ENCODE measurements around the gene SELE. TPM values are rescaled to one million over a fixed set of nuclear protein-coding genes. Genes with fewer than 3 reads are reported as not detected.

SELE gene
- total RNA-seq, 1 experiment from 2014 or later = not detected

DNA sequence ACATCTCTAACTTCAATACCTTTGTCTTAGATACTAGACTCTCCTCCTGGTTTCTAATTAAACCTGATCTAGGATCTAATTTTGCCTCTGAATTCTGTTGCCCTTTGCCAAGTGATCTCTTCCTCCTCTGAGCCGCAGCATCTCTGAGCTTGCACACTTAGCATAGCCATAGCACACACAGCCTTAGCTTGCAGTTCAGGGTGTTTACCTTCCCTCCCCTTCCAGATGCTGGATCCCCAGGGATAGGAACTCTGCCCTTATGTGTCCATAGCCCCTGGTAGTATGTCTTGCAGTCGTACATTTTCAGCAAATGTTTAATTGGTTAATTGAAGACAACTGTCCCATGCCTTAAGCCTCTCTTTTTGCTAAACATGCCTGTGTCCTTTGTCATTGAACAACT lies 52.7 kb downstream of the SELE start:
- peaks cover 24% of the 10 kb centered on the region for H3K4me1 Mint-ChIP-seq
- CTCF ChIA-PET = interaction anchor here (2.1 kb wide), 1 partner anchor 31 kb away, joined by 11 read pairs; no protein-coding TSS in a partner anchor
- H3K9me3 Mint-ChIP-seq = no peaks in the 10 kb centered on the region

DNA sequence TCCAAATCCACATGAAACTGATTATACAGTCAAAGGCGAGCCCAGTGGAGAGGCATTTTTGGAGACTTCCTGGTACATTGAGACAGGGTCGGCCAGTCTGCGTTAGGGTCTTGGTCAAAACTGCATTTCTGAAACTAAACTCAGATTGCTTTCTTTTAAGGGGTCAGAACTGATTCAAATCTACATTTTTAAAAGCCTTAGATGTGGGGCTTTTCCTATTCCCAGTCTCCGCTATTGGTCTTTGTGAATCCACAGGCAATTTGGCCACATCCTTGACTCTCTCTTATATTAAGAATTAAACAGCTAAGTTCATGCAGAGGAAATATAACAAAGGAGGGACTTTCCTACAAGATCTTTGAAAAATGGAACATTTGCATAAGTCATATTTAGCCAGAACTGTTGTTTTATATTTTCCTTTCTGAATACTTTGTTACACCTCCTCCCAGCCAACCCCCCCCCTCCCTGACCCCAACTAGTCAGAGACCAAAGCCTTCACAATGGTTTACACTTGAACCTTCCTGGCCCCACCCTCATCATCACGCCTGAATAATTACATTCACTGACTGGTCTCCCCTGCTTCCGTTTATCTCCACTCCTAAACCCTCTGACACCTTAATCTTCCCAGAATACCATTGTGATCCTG lies 53.4 kb downstream of the SELE start:
- peaks cover 25% of the 10 kb centered on the region for H3K27me3 Mint-ChIP-seq (ENCODE audit: low read depth)
- H3K36me3 Mint-ChIP-seq = no peaks in the 10 kb centered on the region
- CTCF ChIA-PET = no interaction called here
- no peak for DNase-seq (ENCODE audit: low spot score)
- no peak overlapping the region for H3K27ac Mint-ChIP-seq
- no peaks in the 10 kb centered on the region for H3K9me3 Mint-ChIP-seq
- peaks cover 30% of the 10 kb centered on the region for H3K4me1 Mint-ChIP-seq
- POLR2A ChIA-PET = no interaction called here
- ATAC-seq = no peak
- no peak overlapping the region for H3K4me3 Mint-ChIP-seq
- TF ChIP-seq, protein P1, sequence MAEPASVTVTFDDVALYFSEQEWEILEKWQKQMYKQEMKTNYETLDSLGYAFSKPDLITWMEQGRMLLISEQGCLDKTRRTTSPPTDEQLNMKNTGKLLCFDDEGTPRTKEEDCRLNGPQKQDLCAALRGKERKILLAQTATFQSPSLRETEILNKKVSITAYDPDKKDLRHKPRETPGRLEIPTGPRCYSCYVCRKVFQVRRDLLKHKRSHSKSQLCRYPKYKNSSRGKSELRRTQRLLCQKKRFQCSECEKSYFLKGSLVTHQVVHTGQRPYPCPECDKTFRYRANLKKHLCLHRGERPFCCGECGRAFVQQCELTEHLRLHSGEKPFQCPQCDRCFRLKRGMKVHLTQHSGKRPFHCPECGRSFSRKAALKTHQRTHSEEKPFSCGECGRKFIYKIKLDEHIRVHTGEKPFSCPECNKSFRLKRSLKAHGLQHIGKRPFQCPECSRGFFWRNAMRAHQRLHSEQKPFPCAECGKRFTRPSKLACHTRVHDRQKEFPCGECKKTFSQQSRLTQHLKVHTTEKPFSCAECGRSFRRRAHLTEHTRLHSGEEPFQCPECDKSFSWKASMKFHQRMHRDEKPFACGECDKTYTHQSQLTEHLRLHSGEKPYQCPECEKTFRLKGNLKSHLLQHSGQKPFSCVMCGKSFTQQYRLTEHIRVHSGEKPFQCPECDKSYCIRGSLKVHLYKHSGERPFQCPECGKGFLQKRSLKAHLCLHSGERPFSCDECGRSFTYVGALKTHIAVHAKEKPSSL (CRISPR knock-in tag; conservative IDR thresholded peaks at IDR 0.05) = no peak
- TF ChIP-seq HMGA2 (CRISPR knock-in tag; IDR thresholded peaks at IDR 0.05) (no peak), ZNF263 (CRISPR knock-in tag; IDR thresholded peaks at IDR 0.05; ENCODE audit: low read depth) (no peak), TEAD1 (CRISPR knock-in tag; IDR thresholded peaks at IDR 0.05) (no peak), CBFB (CRISPR knock-in tag; IDR thresholded peaks at IDR 0.05; ENCODE audit: low read depth) (no peak), KAT7 (CRISPR knock-in tag; IDR thresholded peaks at IDR 0.05; ENCODE audit: borderline replicate concordance) (no peak), ELF4 (CRISPR knock-in tag; IDR thresholded peaks at IDR 0.05; ENCODE audit: low read depth) (no peak), ZNF219 (CRISPR knock-in tag; IDR thresholded peaks at IDR 0.05; ENCODE audit: borderline replicate concordance) (no peak), ZNF671 (CRISPR knock-in tag; IDR thresholded peaks at IDR 0.05) (no peak)
- TF ChIP-seq, protein P2, sequence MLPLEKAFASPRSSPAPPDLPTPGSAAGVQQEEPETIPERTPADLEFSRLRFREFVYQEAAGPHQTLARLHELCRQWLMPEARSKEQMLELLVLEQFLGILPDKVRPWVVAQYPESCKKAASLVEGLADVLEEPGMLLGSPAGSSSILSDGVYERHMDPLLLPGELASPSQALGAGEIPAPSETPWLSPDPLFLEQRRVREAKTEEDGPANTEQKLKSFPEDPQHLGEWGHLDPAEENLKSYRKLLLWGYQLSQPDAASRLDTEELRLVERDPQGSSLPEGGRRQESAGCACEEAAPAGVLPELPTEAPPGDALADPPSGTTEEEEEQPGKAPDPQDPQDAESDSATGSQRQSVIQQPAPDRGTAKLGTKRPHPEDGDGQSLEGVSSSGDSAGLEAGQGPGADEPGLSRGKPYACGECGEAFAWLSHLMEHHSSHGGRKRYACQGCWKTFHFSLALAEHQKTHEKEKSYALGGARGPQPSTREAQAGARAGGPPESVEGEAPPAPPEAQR (CRISPR knock-in tag; IDR thresholded peaks at IDR 0.05) = no peak
- TF ChIP-seq, protein P3, sequence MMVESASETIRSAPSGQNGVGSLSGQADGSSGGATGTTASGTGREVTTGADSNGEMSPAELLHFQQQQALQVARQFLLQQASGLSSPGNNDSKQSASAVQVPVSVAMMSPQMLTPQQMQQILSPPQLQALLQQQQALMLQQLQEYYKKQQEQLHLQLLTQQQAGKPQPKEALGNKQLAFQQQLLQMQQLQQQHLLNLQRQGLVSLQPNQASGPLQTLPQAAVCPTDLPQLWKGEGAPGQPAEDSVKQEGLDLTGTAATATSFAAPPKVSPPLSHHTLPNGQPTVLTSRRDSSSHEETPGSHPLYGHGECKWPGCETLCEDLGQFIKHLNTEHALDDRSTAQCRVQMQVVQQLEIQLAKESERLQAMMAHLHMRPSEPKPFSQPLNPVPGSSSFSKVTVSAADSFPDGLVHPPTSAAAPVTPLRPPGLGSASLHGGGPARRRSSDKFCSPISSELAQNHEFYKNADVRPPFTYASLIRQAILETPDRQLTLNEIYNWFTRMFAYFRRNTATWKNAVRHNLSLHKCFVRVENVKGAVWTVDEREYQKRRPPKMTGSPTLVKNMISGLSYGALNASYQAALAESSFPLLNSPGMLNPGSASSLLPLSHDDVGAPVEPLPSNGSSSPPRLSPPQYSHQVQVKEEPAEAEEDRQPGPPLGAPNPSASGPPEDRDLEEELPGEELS (CRISPR knock-in tag; IDR thresholded peaks at IDR 0.05) = no peak

More for the DNA sequence above, 52.7 kb downstream of the SELE start:
- POLR2A ChIA-PET = no interaction called here
- ATAC-seq = no peak
- Mint-ChIP-seq H3K27ac (no peak overlapping the region), H3K36me3 (no peaks in the 10 kb centered on the region), H3K27me3 (ENCODE audit: low read depth) (peaks cover 18% of the 10 kb centered on the region), H3K4me3 (no peak overlapping the region)
- DNase-seq (ENCODE audit: low spot score) = no peak
- TF ChIP-seq NR1H2 (CRISPR knock-in tag; IDR thresholded peaks at IDR 0.05) = no peak
- TF ChIP-seq ESRRA (CRISPR knock-in tag; IDR thresholded peaks at IDR 0.05; ENCODE audit: borderline replicate concordance) = no peak
- no peak for TF ChIP-seq NFATC4 (CRISPR knock-in tag; IDR thresholded peaks at IDR 0.05)
- no peak for TF ChIP-seq EMX1 (CRISPR knock-in tag; IDR thresholded peaks at IDR 0.05)
- TF ChIP-seq ZNF396 (CRISPR knock-in tag; IDR thresholded peaks at IDR 0.05; ENCODE audit: borderline replicate concordance) = no peak
- TF ChIP-seq, protein P4, sequence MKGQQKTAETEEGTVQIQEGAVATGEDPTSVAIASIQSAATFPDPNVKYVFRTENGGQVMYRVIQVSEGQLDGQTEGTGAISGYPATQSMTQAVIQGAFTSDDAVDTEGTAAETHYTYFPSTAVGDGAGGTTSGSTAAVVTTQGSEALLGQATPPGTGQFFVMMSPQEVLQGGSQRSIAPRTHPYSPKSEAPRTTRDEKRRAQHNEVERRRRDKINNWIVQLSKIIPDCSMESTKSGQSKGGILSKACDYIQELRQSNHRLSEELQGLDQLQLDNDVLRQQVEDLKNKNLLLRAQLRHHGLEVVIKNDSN (CRISPR knock-in tag; IDR thresholded peaks at IDR 0.05) = no peak
- TF ChIP-seq CREB1 (CRISPR knock-in tag; IDR thresholded peaks at IDR 0.05) = no peak
- no peak for TF ChIP-seq FOXJ3 (CRISPR knock-in tag; IDR thresholded peaks at IDR 0.05; ENCODE audit: borderline replicate concordance)
- no peak for TF ChIP-seq SOX15 (CRISPR knock-in tag; IDR thresholded peaks at IDR 0.05)
- TF ChIP-seq ZNF423 (CRISPR knock-in tag; IDR thresholded peaks at IDR 0.05) = no peak
- TF ChIP-seq, protein P5, sequence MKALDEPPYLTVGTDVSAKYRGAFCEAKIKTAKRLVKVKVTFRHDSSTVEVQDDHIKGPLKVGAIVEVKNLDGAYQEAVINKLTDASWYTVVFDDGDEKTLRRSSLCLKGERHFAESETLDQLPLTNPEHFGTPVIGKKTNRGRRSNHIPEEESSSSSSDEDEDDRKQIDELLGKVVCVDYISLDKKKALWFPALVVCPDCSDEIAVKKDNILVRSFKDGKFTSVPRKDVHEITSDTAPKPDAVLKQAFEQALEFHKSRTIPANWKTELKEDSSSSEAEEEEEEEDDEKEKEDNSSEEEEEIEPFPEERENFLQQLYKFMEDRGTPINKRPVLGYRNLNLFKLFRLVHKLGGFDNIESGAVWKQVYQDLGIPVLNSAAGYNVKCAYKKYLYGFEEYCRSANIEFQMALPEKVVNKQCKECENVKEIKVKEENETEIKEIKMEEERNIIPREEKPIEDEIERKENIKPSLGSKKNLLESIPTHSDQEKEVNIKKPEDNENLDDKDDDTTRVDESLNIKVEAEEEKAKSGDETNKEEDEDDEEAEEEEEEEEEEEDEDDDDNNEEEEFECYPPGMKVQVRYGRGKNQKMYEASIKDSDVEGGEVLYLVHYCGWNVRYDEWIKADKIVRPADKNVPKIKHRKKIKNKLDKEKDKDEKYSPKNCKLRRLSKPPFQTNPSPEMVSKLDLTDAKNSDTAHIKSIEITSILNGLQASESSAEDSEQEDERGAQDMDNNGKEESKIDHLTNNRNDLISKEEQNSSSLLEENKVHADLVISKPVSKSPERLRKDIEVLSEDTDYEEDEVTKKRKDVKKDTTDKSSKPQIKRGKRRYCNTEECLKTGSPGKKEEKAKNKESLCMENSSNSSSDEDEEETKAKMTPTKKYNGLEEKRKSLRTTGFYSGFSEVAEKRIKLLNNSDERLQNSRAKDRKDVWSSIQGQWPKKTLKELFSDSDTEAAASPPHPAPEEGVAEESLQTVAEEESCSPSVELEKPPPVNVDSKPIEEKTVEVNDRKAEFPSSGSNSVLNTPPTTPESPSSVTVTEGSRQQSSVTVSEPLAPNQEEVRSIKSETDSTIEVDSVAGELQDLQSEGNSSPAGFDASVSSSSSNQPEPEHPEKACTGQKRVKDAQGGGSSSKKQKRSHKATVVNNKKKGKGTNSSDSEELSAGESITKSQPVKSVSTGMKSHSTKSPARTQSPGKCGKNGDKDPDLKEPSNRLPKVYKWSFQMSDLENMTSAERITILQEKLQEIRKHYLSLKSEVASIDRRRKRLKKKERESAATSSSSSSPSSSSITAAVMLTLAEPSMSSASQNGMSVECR (CRISPR knock-in tag; IDR thresholded peaks at IDR 0.05; ENCODE audit: borderline replicate concordance) = no peak
- TF ChIP-seq, protein P6, sequence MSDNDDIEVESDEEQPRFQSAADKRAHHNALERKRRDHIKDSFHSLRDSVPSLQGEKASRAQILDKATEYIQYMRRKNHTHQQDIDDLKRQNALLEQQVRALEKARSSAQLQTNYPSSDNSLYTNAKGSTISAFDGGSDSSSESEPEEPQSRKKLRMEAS (CRISPR knock-in tag; IDR thresholded peaks at IDR 0.05) = no peak
- no peak for TF ChIP-seq SP1 (CRISPR knock-in tag; conservative IDR thresholded peaks at IDR 0.05)
- no peak for TF ChIP-seq GRHL2 (CRISPR knock-in tag; IDR thresholded peaks at IDR 0.05; ENCODE audit: insufficient replicate concordance, severe bottlenecking)
- TF ChIP-seq, protein P1 (CRISPR knock-in tag; conservative IDR thresholded peaks at IDR 0.05) = no peak
